GM23338 (cell line): Measurements from ENCODE around the gene MRPS34.

ENCODE experiments used
- CREB1 ChIP-seq: fragments of 250-450 bp; sonication (Bioruptor Pico); IDR thresholded peaks from 2 replicates; pipeline ENCODE4 v1.5.0; 2020; ENCODE audit warnings: low read depth, mild to moderate bottlenecking, moderate library complexity
- CTCF ChIP-seq, 2 experiments: fragments of 200-600 bp in 1 of 2; sonication (generic) in 1 of 2; conservative IDR thresholded peaks; 2 replicates each; pipeline versions ENCODE4 v1.5.1 to v1.6.1; 2016 to 2017; ENCODE audit warnings: antibody characterized with exemption in 2 of 2, low read depth in 2 of 2, mild to moderate bottlenecking in 2 of 2, moderate library complexity in 1 of 2
- EZH2 ChIP-seq: fragments of 200-600 bp; sonication (generic); IDR thresholded peaks from one replicate; pipeline ENCODE4 v1.8.0; 2017; ENCODE audit warnings: antibody characterized with exemption, mild to moderate bottlenecking, low read depth; ENCODE audit not compliant: unreplicated experiment
- EZH2phosphoT487 ChIP-seq: fragments of 200-600 bp; sonication (generic); IDR thresholded peaks from one replicate; pipeline ENCODE4 v1.8.1; 2018; ENCODE audit warnings: antibody characterized with exemption; ENCODE audit not compliant: unreplicated experiment
- JUNB ChIP-seq: IDR thresholded peaks from one replicate; pipeline ENCODE4 v1.6.1; 2016; ENCODE audit warnings: antibody characterized with exemption; ENCODE audit not compliant: unreplicated experiment
- NANOG ChIP-seq: IDR thresholded peaks from 2 replicates; pipeline ENCODE4 v1.6.1; 2016; ENCODE audit warnings: antibody characterized with exemption, borderline replicate concordance
- POLR2AphosphoS5 ChIP-seq: IDR thresholded peaks from 2 replicates; pipeline ENCODE4 v1.6.1; 2016; ENCODE audit warnings: antibody characterized with exemption, low read depth
- REST ChIP-seq: IDR thresholded peaks from one replicate; pipeline ENCODE4 v1.6.1; 2018; ENCODE audit warnings: antibody characterized with exemption; ENCODE audit not compliant: unreplicated experiment
- TF ChIP-seq, protein P1 (sequence below): IDR thresholded peaks from 2 replicates; pipeline ENCODE4 v1.6.1; 2016; ENCODE audit warnings: antibody characterized with exemption

GRCh38 chr16:1766231-1766630, 6.7 kb downstream of the MRPS34 start:
- TF ChIP-seq EZH2 (no peak), REST (no peak), CTCF (conservative IDR thresholded peaks at IDR 0.05; ENCODE audit: low read depth in 2 of 2) (no peak), POLR2AphosphoS5 (no peak), JUNB (no peak), CREB1 (CRISPR knock-in tag) (no peak), EZH2phosphoT487 (no peak), NANOG (no peak)
- TF ChIP-seq, protein P1, sequence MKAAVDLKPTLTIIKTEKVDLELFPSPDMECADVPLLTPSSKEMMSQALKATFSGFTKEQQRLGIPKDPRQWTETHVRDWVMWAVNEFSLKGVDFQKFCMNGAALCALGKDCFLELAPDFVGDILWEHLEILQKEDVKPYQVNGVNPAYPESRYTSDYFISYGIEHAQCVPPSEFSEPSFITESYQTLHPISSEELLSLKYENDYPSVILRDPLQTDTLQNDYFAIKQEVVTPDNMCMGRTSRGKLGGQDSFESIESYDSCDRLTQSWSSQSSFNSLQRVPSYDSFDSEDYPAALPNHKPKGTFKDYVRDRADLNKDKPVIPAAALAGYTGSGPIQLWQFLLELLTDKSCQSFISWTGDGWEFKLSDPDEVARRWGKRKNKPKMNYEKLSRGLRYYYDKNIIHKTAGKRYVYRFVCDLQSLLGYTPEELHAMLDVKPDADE = no peak
